ENCODE results near the gene TBC1D22A. TPM values are rescaled to one million over a fixed set of nuclear protein-coding genes. Genes with fewer than 3 reads are reported as not detected.
A peak's percentile ranks its signal among the peaks of the same experiment; 100 is the strongest.

TBC1D22A gene
- total RNA-seq, 1 experiment from 2014 or later: 32.6 TPM

DNA sequence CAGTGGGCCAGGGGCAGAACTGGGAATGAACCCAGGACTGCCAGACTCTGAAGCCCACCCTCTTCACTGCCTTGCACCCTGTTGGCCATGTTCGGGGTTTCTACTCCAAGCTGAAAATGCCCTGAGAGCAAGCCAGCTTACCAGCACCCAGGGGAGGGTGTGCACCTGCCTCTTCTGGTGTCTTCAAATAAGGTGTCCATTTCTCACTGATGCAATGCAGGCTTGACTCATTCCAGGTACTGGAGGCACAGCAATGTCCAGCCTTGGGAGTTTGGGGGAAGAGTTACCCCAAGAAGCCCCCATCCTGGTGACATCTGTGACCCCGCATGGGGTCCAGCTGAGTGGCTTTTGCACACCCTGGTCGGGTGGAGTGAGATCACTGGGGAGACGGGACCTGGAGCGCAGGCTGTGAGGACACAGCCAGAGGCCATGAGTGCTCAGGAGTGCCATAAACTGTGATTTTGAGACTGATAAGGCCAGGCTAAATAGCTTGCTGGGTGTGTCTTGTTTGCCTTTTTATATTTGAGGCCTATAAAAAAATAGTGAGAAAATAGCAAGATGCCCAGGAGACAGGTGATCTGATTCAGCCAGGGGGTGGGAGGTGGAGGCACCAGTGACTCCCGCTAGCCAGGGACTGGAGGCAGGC is 19.8 kb upstream of the TBC1D22A start:
- peak; percentile 72 to 77 for DNase-seq
- ChIA-PET POLR2A (no interaction called here), CTCF (no interaction called here)
- TF ChIP-seq, protein P1, sequence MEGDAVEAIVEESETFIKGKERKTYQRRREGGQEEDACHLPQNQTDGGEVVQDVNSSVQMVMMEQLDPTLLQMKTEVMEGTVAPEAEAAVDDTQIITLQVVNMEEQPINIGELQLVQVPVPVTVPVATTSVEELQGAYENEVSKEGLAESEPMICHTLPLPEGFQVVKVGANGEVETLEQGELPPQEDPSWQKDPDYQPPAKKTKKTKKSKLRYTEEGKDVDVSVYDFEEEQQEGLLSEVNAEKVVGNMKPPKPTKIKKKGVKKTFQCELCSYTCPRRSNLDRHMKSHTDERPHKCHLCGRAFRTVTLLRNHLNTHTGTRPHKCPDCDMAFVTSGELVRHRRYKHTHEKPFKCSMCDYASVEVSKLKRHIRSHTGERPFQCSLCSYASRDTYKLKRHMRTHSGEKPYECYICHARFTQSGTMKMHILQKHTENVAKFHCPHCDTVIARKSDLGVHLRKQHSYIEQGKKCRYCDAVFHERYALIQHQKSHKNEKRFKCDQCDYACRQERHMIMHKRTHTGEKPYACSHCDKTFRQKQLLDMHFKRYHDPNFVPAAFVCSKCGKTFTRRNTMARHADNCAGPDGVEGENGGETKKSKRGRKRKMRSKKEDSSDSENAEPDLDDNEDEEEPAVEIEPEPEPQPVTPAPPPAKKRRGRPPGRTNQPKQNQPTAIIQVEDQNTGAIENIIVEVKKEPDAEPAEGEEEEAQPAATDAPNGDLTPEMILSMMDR (IDR thresholded peaks at IDR 0.05; ENCODE audit: insufficient read depth in 1 of 2, low read depth in 1 of 2, low read length in 1 of 2, severe bottlenecking in 1 of 2, unreplicated experiment in 1 of 2): no peak
- Histone ChIP-seq H3K36me3 (ENCODE audit: control insufficient read depth, insufficient read depth, low read length) (no peaks in the 10 kb centered on the region), H3K9me3 (peaks cover 10% of the 10 kb centered on the region; the same call in 1 of the 2 replicates), H3K27me3 (replicated peaks; ENCODE audit: control insufficient read depth, insufficient read depth, low read length) (no peaks in the 10 kb centered on the region), H3K4me3 (ENCODE audit: low read depth, low read length) (no peak overlapping the region), H3K4me1 (peaks cover 33% of the 10 kb centered on the region)
- Mint-ChIP-seq H3K27ac (ENCODE audit: unreplicated experiment) (peak overlapping the region; percentile 97), H3K4me3 (ENCODE audit: unreplicated experiment) (peak overlapping the region; percentile 63), H3K4me1 (ENCODE audit: low read depth, unreplicated experiment) (peaks cover 24% of the 10 kb centered on the region), H3K36me3 (ENCODE audit: insufficient read depth, unreplicated experiment) (peaks cover 17% of the 10 kb centered on the region), H3K9me3 (ENCODE audit: unreplicated experiment) (no peaks in the 10 kb centered on the region), H3K27me3 (ENCODE audit: insufficient read depth, unreplicated experiment) (no peaks in the 10 kb centered on the region)
- intact Hi-C loops (cut with micrococcal nuclease; ENCODE audit: unreplicated experiment): no loop called here
- BruUV-seq (replicated peaks): TSS peak; percentile 48

- H3K4me1 ChIP-seq: peaks cover 28% of the 10 kb centered on the region
- DNase-seq: peak; percentile 42 to 81
- intact Hi-C loops (cut with micrococcal nuclease; ENCODE audit: unreplicated experiment): no loop called here
Measured at GRCh38 chr22:46744581-46744980, 17.9 kb upstream of the TBC1D22A start.

DNA sequence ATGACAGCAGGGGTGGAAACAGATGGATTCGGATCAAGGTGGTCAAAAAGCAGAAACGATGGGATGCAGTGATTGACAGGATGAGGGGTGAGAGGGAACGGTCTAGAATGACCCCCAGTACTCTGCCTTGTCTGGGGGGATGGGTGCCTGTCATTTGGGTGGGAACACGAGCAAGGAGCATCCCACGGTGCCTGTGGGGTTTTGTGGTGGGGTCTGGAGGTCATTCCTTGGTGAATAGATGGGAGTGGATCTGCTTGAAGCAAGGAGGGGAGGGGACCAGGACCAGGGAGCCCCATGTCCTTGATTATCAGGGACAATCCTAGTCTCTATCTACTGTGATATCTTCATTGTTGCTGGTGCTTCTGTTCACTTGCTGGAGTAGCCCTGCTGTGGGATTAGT is 16.3 kb upstream of the TBC1D22A start:
- ChIA-PET CTCF (no interaction called here), POLR2A (no interaction called here)
- intact Hi-C loops (cut with micrococcal nuclease; ENCODE audit: unreplicated experiment): no loop called here
- no peak overlapping the region for H3K4me3 Mint-ChIP-seq (ENCODE audit: unreplicated experiment)
- peaks cover 17% of the 10 kb centered on the region for H3K36me3 Mint-ChIP-seq (ENCODE audit: insufficient read depth, unreplicated experiment)
- no peak overlapping the region for H3K27ac Mint-ChIP-seq (ENCODE audit: unreplicated experiment)
- BruUV-seq (replicated peaks): no TSS peak
- H3K27me3 ChIP-seq (replicated peaks; ENCODE audit: control insufficient read depth, insufficient read depth, low read length): no peaks in the 10 kb centered on the region
- no peaks in the 10 kb centered on the region for H3K9me3 Mint-ChIP-seq (ENCODE audit: unreplicated experiment)
- H3K36me3 ChIP-seq (ENCODE audit: control insufficient read depth, insufficient read depth, low read length): no peaks in the 10 kb centered on the region
- H3K4me1 Mint-ChIP-seq (ENCODE audit: low read depth, unreplicated experiment): peaks cover 40% of the 10 kb centered on the region
- TF ChIP-seq, protein P1 (IDR thresholded peaks at IDR 0.05; ENCODE audit: insufficient read depth in 1 of 2, low read depth in 1 of 2, low read length in 1 of 2, severe bottlenecking in 1 of 2, unreplicated experiment in 1 of 2): no peak
- H3K4me1 ChIP-seq: peaks cover 41% of the 10 kb centered on the region
- no peaks in the 10 kb centered on the region for H3K27me3 Mint-ChIP-seq (ENCODE audit: insufficient read depth, unreplicated experiment)
- no peak for DNase-seq
- peaks cover 10% of the 10 kb centered on the region; the same call in 1 of the 2 replicates for H3K9me3 ChIP-seq
- H3K4me3 ChIP-seq (ENCODE audit: low read depth, low read length): no peak overlapping the region

More at GRCh38 chr22:46744581-46744980, 17.9 kb upstream of the TBC1D22A start:
- Histone ChIP-seq H3K9me3 (peaks cover 10% of the 10 kb centered on the region; the same call in 1 of the 2 replicates), H3K36me3 (ENCODE audit: control insufficient read depth, insufficient read depth, low read length) (no peaks in the 10 kb centered on the region), H3K4me3 (ENCODE audit: low read depth, low read length) (no peak overlapping the region), H3K27me3 (replicated peaks; ENCODE audit: control insufficient read depth, insufficient read depth, low read length) (no peaks in the 10 kb centered on the region)
- CTCF ChIA-PET: no interaction called here
- Mint-ChIP-seq H3K9me3 (ENCODE audit: unreplicated experiment) (no peaks in the 10 kb centered on the region), H3K4me1 (ENCODE audit: low read depth, unreplicated experiment) (peaks cover 31% of the 10 kb centered on the region), H3K36me3 (ENCODE audit: insufficient read depth, unreplicated experiment) (peaks cover 17% of the 10 kb centered on the region), H3K4me3 (ENCODE audit: unreplicated experiment) (no peak overlapping the region), H3K27me3 (ENCODE audit: insufficient read depth, unreplicated experiment) (no peaks in the 10 kb centered on the region), H3K27ac (ENCODE audit: unreplicated experiment) (peak overlapping the region; percentile 59)
- TF ChIP-seq, protein P1 (IDR thresholded peaks at IDR 0.05; ENCODE audit: insufficient read depth in 1 of 2, low read depth in 1 of 2, low read length in 1 of 2, severe bottlenecking in 1 of 2, unreplicated experiment in 1 of 2): no peak
- BruUV-seq (replicated peaks): no TSS peak
- POLR2A ChIA-PET: no interaction called here
